Fibroblast of lung (primary cell): ENCODE results near the gene COL5A3. TPM values are rescaled to one million over a fixed set of nuclear protein-coding genes. Genes with fewer than 3 reads are reported as not detected.
A peak's percentile ranks its signal among the peaks of the same experiment; 100 is the strongest.

Experiments used
- DNase-seq, 2 donors: peaks; one replicate each; pipeline versions ENCODE4 v3.0.0 to v3.0.0-alpha.2; 2010; ENCODE audit warnings: low read depth in 2 of 2
- H2AFZ ChIP-seq: 2 replicates; pipeline ENCODE4 v1.5.1; 2012; ENCODE audit warnings: low read length, control low read depth, inconsistent platforms
- H3K27ac ChIP-seq: 2 replicates; pipeline ENCODE4 v1.5.1; 2011; ENCODE audit warnings: low read length, control low read depth; ENCODE audit not compliant: insufficient read depth
- H3K27me3 ChIP-seq: 2 replicates; pipeline ENCODE4 v1.5.1; 2011; ENCODE audit warnings: mild to moderate bottlenecking, low read length; ENCODE audit not compliant: control insufficient read depth, insufficient read depth
- H3K36me3 ChIP-seq: 2 replicates; pipeline ENCODE4 v1.5.1; 2011; ENCODE audit warnings: low read length; ENCODE audit not compliant: control insufficient read depth, insufficient read depth
- H3K4me1 ChIP-seq: 2 replicates; pipeline ENCODE4 v1.5.1; 2011; ENCODE audit warnings: low read length; ENCODE audit not compliant: control insufficient read depth, insufficient read depth; ENCODE audit errors: extremely low read depth
- H3K4me2 ChIP-seq: 2 replicates; pipeline ENCODE4 v1.5.1; 2011; ENCODE audit warnings: low read length, control low read depth; ENCODE audit not compliant: insufficient read depth; ENCODE audit errors: extremely low read depth
- H3K4me3 ChIP-seq, 4 experiments: fragments of 200-600 bp in 1 of 4; sonication (generic) in 1 of 4; replicated peaks in 1 of 4; 2 replicates each; pipeline ENCODE4 v1.5.1; 2011 to 2016; ENCODE audit warnings: low read length in 4 of 4, low read depth in 3 of 4, mild to moderate bottlenecking in 3 of 4, control low read depth in 2 of 4, inconsistent platforms in 1 of 4, mixed read lengths in 1 of 4; ENCODE audit not compliant: insufficient read depth in 1 of 4; ENCODE audit errors: control extremely low read depth in 1 of 4
- H3K79me2 ChIP-seq: 2 replicates; pipeline ENCODE4 v1.5.1; 2012; ENCODE audit warnings: mild to moderate bottlenecking, low read length, inconsistent platforms; ENCODE audit not compliant: control insufficient read depth, insufficient read depth
- H3K9ac ChIP-seq: 2 replicates; pipeline ENCODE4 v1.5.1; 2011; ENCODE audit warnings: mild to moderate bottlenecking, low read length, control low read depth; ENCODE audit not compliant: insufficient read depth
- H3K9me3 ChIP-seq: 2 replicates; pipeline ENCODE4 v1.5.1; 2012; ENCODE audit warnings: low read depth, low read length; ENCODE audit not compliant: control insufficient read depth, insufficient read depth
- H4K20me1 ChIP-seq: 2 replicates; pipeline ENCODE4 v1.5.1; 2011; ENCODE audit warnings: low read length; ENCODE audit not compliant: control insufficient read depth, insufficient read depth; ENCODE audit errors: extremely low read depth
- CTCF ChIP-seq, 2 donors: IDR thresholded peaks in 1 of 2; conservative IDR thresholded peaks in 1 of 2; 1 replicate in 1 of 2; 2 replicates in 1 of 2; pipeline ENCODE4 v1.5.1; 2011 to 2012; ENCODE audit warnings: low read length in 2 of 2, control low read depth in 1 of 2, inconsistent platforms in 1 of 2, low read depth in 1 of 2, mild to moderate bottlenecking in 1 of 2
- EZH2 ChIP-seq: IDR thresholded peaks from 2 replicates; pipeline ENCODE4 v1.5.1; 2012; ENCODE audit warnings: low read length, control low read depth, mild to moderate bottlenecking; ENCODE audit errors: missing control alignments
- polyA plus RNA-seq, 2 donors: library from polyadenylated mRNA; depleted of rRNA in 1 of 2; stranded (reverse) in 1 of 2; unstranded in 1 of 2; fragments of >200 nt; gene quantifications; 2 replicates each; pipeline ENCODE4 v1.2.1, GENCODE V29; 2011 to 2012; ENCODE audit warnings: missing spikeins in 1 of 2
- total RNA-seq: library from RNA; depleted of rRNA; stranded (reverse); fragments of >200 nt; gene quantifications from 2 replicates; pipeline ENCODE4 v1.2.1, GENCODE V29; 2014

Gene COL5A3
- total and polyA plus RNA-seq, 2 donors (not counting 1 experiment from before 2014, with no cell fraction given): 1.2 to 33.7 TPM

DNA sequence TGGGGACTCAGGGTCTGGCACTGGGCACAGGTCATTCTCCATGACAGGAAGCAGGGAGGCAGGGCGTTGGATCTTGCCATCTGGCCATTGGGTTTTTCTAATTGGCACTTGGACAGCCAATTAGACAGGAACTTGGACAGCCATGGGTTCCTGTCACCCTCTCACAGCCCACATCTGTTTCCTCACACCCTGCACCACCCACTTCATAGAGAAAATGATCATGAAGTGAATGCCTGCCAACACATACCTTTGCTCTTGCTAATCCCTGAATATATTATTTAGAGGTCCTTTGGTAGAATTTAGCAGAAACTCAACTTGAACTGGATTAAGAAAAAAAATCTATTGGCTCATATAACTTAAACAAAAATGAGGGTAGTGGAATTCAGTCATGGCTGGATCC, 69.1 kb downstream of the COL5A3 start:
- Histone ChIP-seq H3K27me3 (no peaks in the 10 kb centered on the region), H3K9me3 (no peaks in the 10 kb centered on the region), H4K20me1 (no peaks in the 10 kb centered on the region), H3K79me2 (no peaks in the 10 kb centered on the region), H2AFZ (no peak overlapping the region), H3K27ac (no peak overlapping the region), H3K4me3 (no peak overlapping the region), H3K36me3 (no peaks in the 10 kb centered on the region), H3K9ac (no peak overlapping the region), H3K4me2 (no peak overlapping the region), H3K4me1 (peaks cover 8% of the 10 kb centered on the region)
- peak in 1 of 2 donors; percentile 59 for DNase-seq
- TF ChIP-seq CTCF (conservative IDR thresholded peaks at IDR 0.05 in 1 of 2, IDR thresholded peaks at IDR 0.05 in 1 of 2; ENCODE audit: low read depth in 1 of 2, low read length in 2 of 2) (no peak), EZH2 (no peak)

GRCh38 chr19:9940778-9941177, 69.5 kb downstream of the COL5A3 start:
- no peak overlapping the region for H3K4me3 ChIP-seq
- H3K36me3 ChIP-seq: no peaks in the 10 kb centered on the region
- H3K9me3 ChIP-seq: no peaks in the 10 kb centered on the region
- no peak overlapping the region for H3K4me2 ChIP-seq
- H3K27me3 ChIP-seq: no peaks in the 10 kb centered on the region
- peaks cover 8% of the 10 kb centered on the region for H3K4me1 ChIP-seq
- DNase-seq: peak in 1 of 2 donors; percentile 28
- no peaks in the 10 kb centered on the region for H4K20me1 ChIP-seq
- TF ChIP-seq EZH2 (no peak), CTCF (conservative IDR thresholded peaks at IDR 0.05 in 1 of 2, IDR thresholded peaks at IDR 0.05 in 1 of 2; ENCODE audit: low read depth in 1 of 2, low read length in 2 of 2) (no peak)
- no peaks in the 10 kb centered on the region for H3K79me2 ChIP-seq
- H3K27ac ChIP-seq: no peak overlapping the region
- H2AFZ ChIP-seq: no peak overlapping the region
- H3K9ac ChIP-seq: no peak overlapping the region

DNA sequence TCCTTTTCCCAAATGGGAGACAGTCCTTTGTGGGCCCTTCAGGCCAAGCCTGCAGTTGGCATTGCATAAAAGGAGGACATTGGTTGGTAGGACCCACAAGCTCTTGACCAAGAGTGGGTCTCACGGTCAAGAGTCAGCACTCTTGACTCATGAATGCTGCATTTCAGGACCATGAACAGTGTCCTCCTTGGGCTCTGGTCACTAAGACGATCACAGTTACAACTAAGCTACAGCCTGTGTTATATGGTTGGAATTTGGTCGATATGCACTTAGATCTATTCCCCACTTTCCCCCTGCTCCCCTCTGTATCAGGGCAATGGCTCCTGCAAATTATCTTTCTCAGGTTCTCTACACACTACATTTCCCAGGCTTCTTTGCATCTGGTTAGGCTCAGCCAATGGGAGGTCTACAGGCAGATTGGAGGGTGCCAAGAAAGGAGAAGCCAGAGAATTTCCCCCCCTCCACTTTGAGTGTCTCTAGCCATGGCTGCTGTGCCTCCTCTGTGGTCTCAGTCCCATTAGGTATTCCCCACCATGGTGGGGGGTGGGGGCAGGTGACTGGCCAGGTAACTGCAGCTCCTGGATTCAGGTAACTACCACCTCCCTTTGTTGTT, 70.9 kb downstream of the COL5A3 start:
- no peak overlapping the region for H3K4me3 ChIP-seq
- peaks cover 6% of the 10 kb centered on the region for H3K4me1 ChIP-seq
- no peak overlapping the region for H3K4me2 ChIP-seq
- peaks cover 13% of the 10 kb centered on the region for H3K27me3 ChIP-seq
- no peaks in the 10 kb centered on the region for H4K20me1 ChIP-seq
- no peak overlapping the region for H3K9ac ChIP-seq
- peak; percentile 39 to 49 for DNase-seq
- no peak overlapping the region for H2AFZ ChIP-seq
- no peaks in the 10 kb centered on the region for H3K9me3 ChIP-seq
- H3K27ac ChIP-seq: no peak overlapping the region
- H3K36me3 ChIP-seq: no peaks in the 10 kb centered on the region
- no peaks in the 10 kb centered on the region for H3K79me2 ChIP-seq
- TF ChIP-seq CTCF (conservative IDR thresholded peaks at IDR 0.05 in 1 of 2, IDR thresholded peaks at IDR 0.05 in 1 of 2; ENCODE audit: low read depth in 1 of 2, low read length in 2 of 2) (no peak), EZH2 (no peak)
